Suppressor macrophage (primary cell): Measurements from ENCODE around the gene PCK2.
A peak's percentile ranks its signal among the peaks of the same experiment; 100 is the strongest.
"Not testable (repeated sequence)": the region's sequence is repeated elsewhere in the genome, so short reads cannot be mapped to it uniquely, and the experiment has no call there.

ENCODE experiments used
- DNase-seq, 4 experiments: peaks; one replicate each; pipeline ENCODE4 v3.0.0-alpha.2; 2020 to 2022
- total RNA-seq, 17 experiments: gene quantifications; one replicate each; lab custom pipeline; 2026; ENCODE audit warnings: mixed read lengths in 6 of 17, inconsistent platforms in 3 of 17; lab: John Stamatoyannopoulos, UW

PCK2 gene
- 77.4 to 186 (median 119) reads per million in 17 experiments for total RNA-seq

DNA sequence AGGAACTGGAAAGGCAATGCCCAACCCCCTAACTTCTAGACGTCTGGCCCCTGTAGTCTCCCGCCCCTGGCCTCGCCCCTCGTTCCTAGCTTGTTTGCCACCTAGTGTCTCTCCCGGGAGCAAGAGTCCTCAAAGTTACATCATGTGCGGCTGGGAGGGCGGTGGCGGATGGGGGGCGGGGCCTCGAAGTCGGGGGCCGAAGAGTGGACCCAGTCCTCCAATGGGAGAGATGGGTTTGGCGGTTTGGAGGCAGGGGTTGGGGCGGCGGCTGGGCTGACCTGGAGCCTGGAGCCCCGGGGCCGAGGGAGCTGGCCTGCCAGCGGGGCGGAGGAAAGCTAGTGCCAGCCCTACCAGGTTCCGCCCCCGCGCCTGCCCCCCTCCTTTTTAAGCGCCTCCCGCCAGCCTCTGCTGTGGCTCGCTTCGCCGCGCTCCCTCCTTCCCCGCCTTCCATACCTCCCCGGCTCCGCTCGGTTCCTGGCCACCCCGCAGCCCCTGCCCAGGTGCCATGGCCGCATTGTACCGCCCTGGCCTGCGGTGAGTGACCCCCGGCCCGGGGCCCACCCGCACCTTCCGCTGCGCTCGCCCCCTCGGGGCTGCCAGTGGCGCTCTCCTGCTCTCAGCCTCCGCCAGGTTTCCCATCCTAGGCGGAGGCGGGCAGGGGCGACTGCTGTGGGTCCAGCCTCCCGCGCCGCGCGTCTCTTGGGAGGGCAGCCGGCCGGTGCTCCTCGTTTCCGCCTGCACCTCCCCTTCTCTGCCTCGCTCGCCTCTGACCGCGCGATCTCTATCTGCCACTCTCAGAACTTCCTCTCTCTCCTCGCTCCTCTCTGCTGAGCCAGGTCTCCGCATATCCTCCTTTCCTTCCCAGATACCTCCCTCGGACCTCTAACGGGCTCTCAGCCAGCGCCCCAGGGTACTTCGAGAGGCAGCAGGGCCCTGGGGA, at the start of gene PCK2:
PCK2 (plus strand) TSS at position 411 of the 940 bp plus-strand sequence; CDS start at position 506, 95 bp downstream.
- DNase-seq: peak; percentile 96 to 99 (median 98)

DNA sequence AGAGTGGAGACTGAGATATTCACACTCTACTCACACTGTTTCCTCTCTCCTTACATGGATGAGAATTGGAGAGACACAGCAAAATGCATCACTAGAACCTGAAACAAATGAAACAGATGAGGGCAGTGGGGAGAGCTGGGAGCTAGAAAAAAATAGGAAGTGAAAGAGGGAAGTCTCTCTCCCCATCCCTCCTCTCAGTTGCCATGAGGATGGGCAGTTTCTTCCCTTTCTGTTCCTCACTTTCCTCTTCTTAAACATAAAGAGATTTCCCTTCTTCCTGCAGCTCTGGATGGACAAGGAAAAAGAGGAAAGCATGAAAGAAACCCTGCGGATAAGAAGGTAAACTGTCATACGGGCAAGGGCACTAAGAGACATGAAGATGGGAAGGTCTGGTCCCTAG, 45.1 kb upstream of the PCK2 start:
- peak; percentile 35 to 68 (median 61) for DNase-seq

- not testable (repeated sequence) for DNase-seq
These were observed 43.4 kb upstream of the PCK2 start for GRCh38 chr14:24050753-24051152.

DNA sequence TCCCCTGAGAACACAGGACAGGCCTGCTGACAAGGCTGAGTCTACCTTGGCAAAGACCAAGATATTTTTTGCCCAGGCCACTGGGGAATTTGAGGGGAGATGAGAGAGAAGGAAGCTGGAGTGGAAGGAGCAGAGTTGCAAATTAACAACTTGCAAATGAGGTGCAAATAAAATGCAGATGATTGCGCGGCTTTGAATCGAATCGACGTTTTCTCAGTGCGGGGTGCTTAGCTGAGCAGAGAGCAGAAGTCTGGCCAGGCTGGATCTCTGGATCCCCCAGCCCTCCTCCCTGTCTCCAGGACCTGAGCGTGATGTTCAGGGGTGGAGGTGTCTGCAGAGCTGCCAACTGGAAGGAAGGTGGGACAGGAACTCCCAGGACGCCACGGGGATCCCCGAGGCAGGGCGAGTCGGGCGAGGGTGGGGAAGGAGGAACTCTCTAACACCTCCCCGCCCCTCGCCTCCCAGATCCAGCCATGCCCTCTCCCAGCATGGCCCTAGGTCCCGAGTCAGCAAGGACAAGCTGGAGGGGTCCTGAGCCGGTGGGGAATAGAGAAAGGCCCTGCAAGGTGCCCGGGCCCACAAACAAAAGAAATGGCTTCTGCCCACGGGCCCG, 42.8 kb upstream of the PCK2 start:
- DNase-seq: peak in 2 of 4 experiments; percentile 37 to 46

DNA sequence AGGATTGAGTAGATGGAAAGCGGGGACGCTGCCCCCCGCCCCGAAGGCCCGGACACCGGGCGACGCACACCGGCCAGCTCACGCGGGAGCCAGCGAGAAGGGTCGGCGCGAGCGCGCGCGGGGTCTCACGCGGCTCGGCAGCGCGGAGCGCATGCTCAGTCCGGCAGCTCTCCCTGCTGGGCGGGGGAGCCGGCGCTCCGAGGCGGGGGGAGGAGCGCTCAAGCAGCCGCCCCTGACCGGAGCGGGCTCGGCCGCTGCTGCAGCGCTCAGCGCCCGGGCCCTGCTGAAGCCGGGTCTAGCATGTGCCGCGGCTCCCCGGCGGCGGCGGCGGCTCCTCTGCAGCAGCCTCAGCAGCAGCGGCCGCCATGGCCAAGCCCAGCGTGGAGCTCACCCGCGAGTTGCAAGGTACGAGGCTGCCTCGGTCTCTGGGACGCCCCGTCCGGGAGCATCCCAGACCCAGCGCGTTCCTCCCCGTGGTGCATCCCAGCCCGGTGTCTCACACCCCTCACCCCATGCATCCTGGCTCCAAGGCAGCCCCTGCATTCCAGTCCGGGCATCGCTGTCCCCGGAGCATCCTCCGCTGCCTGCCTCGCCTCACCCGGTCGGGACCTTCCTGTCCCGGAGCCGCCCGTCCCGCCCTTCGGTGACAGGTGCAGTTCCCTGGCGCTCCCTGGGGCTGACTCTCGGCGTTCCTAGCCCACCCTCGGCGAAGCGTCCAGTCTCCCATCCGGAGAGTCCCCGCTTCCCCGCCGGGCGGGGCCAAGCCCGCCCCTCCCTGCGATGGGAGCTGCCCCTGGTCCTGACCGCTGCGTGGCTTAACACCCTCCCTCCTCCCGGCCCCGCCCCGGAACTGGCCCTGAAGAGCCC, 42.1 kb upstream of the PCK2 start, which contains the start of gene CARMIL3:
CARMIL3 (plus strand) TSS at position 221 of the 867 bp plus-strand sequence; CDS start at position 366, 145 bp downstream.
- peak; percentile 62 to 85 (median 70) for DNase-seq

- peak; percentile 50 to 76 (median 72) for DNase-seq
These were observed 41.2 kb upstream of the PCK2 start for GRCh38 chr14:24052656-24053547.

DNA sequence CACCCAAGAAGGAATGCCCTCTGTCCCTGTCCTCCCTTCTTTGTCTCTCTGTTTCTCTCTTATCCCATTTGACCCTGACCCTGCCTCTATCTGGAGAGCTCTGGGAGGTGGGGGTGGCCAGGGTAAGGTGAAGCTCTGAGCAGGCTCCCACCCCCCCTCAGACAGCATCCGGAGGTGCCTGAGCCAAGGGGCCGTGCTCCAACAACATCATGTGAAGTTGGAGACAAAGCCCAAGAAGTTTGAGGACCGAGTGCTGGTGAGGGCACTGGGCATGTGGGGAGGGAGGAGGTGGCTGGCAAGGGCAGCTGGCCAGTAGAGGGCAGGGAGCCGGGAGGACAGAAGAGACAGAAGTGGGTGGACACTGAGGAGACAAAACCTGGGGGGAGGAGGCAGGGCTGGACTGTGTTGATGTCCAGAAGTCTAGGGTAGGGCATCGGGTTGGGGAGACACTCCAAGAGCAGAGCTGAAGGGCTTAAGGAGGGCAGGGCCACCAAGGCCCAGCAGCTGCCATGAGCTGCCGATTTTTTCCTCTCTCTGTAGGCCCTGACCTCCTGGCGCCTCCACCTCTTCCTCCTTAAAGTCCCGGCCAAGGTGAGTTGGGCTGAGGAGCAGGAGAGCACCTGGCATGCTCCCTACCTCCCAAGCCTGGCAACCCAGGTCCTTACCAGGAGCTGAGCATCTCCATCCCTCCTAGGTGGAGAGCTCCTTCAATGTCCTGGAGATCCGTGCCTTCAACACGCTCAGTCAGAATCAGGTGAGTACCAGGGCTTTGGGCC, 40.4 kb upstream of the PCK2 start:
- DNase-seq: no peak

DNA sequence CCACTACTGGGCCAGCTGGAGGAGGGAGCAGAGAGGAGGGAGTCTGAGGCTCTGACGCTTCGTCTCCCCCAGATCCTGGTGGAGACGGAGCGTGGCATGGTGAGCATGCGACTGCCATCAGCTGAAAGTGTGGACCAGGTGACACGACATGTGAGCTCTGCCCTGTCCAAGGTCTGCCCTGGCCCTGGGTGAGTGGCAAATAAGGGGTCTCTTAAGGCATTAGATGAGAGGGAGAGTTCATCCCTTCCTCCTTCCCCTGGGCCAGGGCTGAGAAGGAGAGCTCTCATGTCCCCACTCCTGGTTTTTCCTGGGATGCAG, 39.8 kb upstream of the PCK2 start:
- DNase-seq: no peak

DNA sequence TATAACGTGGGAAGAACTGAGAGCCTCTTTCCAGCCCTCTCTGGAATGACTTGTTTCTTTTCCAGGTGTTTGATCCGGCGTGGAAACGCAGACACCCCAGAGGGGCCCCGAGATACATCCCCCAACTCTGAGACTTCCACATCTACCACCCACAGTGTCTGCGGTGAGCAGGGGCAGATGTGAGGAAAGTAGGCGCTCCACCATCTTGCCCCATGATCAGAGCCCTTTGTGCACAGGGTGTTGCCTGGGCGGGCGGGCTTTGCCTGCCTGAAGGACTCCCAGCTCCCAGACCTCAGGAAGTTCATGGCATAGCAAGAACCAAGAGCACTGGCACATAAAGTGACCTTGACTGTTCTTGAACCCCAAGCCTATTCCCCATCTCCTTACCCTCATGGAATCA, 39.5 kb upstream of the PCK2 start:
- DNase-seq: no peak

DNA sequence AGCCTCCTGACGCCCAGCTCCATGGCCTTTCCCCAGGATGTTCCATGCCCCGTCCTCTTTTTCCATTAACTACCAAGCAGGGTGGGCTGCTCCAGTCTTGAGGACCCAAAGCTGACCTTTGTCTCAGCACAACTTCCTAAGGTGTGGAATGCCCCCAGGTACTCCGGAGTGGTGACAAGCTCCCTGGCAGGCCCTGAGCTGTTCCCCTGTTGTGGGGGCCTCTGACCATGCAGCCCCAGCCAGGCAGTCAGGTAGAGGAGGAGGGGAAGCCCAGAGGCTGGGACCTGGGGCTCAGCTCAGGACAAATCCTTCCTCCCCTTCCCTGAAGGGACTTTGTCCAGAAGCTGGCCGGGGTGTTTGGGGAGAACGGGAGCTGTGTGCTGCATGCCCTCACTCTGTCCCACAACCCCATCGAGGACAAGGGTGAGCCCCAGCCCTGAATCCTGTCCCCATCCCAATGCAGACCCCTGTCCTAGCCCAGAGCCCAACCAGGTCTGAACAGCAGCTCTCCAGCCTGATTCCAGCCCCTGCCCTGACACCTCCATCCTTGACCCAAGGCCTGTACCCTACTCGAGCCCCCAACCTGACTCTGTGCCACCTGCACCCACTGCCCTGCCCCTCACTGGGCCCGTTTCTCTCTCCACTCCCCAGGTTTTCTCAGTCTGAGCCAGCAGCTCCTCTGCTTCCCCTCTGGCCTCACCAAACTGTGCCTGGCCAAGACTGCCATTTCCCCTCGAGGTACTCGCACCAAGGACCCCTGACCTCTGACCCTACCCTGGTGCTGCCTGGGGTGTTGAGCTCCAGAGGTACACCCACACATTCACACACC, 37.9 kb upstream of the PCK2 start:
- DNase-seq: no peak

DNA sequence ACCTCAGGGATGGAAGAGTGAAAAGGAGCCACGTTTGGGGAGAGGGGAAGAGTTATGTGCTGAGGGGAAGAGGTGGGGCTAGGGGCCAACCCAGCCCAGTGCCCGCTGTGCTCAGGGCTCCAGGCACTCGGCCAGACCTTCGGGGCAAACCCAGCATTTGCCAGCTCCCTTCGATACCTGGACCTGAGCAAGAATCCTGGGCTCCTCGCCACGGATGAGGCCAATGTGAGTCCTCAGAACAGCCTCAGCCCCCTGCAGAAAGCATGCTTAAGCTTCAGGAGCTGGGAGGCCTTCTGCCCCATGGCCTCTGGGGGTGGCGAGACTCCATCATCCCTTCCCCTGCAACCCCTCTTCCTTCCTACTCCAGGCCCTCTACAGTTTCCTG, 37.3 kb upstream of the PCK2 start:
- DNase-seq: no peak

DNA sequence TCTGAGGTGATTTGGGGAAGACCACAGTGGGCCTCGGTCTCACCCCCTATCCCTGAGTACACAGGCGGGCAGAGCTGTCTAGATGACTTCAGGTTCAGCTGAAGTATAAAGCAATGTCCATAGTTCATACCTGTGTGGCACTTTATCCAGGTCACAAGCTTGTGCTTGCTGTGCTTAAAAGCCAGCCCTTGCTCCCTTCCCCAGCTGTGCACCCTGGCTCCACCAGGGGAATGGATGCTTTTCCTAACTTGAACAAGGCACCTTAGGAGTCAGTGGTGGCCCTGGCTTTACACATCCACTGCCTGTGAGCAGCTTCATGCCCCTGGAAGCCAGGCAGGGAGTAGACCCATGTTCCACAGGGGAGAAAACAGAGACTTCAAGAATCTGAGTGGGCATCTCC, 36.8 kb upstream of the PCK2 start:
- DNase-seq: no peak

- DNase-seq: no peak
These were observed 36.2 kb upstream of the PCK2 start for GRCh38 chr14:24057867-24058259.

DNA sequence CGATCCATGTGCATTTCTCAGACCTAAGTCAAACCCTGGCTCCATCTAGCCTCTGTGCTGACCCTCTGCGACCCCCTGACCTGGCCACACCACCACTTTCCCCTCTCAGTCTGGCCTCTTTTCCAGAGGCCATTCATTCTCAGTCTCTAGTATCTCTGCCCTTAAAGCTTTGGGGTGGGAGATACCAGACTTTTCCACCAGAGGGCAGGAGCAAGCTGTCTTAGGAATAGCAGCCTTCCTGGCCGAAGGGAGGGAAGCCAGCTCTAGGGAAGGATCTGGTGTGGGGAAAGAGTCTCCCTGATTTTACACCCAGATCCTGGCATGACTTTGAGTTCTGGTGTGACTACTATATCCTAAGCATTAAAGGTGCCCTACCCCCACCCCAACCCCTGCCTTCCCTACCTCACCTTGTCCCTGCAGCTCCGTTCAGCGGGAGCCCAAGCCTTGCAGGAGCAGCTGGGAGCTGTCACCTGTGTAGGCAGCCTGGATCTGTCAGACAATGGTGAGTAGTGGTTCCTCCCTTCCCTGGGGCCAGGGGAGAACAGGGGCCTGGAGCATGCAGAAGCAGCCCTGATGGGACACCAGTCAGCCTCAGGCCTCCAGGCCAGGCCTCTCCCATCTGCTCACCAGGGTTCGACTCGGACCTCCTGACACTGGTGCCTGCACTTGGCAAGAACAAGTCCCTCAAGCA, 35.7 kb upstream of the PCK2 start:
- DNase-seq: peak; percentile 84 to 94 (median 86)

DNA sequence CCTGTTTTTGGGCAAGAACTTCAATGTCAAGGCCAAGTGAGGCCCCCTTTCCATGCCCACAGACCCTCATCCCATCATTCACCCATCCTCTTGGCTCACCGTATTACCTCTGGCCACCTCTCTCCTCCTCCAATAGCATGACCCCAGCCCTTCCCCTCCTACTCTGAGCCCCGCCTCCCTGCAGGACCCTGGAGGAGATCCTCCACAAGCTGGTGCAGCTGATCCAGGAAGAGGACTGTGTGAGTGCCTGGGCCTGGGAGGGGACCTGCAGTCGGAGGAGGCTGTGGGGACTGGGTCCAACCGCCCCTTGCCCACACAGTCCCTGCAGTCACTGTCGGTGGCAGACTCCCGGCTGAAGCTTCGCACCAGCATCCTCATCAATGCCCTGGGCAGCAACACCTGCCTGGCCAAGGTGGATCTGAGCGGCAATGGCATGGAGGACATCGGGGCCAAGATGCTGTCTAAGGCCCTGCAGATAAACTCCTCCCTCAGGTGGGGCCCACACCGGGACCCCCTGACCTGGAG, 35.1 kb upstream of the PCK2 start:
- no peak for DNase-seq

DNA sequence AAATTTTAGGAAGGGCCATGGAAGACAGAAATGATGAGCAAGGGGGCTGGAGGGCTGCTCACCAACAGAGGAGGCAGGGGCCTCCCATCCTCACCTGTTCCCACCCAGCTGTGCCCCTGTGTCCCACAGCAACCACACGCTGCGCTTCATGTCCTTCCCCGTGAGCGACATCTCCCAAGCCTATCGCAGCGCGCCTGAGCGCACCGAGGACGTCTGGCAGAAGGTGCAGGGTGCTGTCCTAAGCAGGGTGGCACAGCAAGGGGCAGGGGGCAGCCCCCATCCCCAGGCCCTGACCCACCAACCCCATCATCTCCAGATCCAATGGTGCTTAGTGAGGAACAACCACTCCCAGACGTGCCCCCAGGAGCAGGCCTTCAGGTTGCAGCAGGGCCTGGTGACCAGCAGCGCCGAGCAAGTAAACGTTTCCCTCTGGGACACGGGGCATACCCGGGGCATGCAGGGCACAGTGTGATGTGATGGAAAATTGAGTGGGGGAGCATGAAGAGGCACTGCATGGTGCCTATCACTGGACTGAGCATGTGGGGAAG, 34.2 kb upstream of the PCK2 start:
- no peak for DNase-seq

DNA sequence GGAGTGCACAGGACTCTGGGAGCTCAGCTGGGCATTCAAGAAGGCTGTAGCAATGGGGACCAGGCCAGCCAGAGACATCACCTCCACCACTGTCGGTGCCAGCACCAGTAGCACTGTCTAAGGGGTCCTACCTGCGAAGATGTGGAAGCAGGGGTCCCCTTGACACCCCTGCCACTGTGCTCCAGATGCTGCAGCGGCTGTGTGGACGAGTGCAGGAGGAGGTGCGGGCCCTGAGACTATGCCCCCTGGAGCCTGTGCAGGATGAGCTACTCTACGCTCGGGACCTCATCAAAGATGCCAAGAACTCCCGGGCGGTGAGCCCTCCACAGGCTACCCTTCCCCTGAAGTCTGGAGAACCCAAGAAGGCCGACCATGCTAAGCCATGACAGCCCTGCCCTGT, 33.7 kb upstream of the PCK2 start:
- no peak for DNase-seq

- no peak for DNase-seq
These were observed 32.9 kb upstream of the PCK2 start for GRCh38 chr14:24060984-24061913.
